ENCODE measurements around the gene ANKRD33.

ANKRD33 gene

DNA sequence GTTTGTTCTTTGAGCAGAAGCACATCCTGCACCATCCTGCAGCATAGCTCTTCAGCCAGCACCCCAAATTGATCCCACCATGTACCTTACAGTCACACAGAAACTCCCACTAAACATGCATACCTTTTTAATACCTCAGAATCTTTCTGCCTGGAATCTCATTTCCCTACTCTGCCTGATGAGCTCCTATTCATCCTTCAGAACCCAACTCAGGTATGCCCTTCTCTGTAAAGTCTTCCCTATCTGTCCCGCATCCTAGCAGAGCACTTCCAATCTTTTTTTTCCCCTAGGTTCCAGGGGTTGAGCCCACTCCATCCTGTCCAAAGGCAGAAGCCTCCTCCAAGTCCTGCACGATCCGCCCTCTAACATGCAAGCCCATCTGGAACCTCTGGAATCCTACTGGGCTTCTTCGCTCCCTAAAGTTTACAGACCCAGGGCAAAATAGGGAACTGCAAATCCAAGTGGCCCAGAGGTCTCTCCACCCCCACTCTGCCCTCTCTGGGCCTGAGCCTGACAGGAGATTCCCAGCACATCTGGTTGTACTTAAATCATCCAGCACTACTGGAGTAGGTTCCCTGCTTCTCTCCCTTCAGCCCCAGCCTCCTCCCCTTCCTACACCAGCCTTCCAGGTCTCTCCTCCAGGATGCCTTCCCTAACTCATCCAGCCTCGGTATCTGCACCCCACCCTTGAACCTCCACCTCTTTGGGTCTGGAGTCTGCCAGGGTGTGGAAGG lies 35.3 kb upstream of the ANKRD33 start:
- DNase-seq, result no peak
- intact Hi-C loops (cut with DNase I), result no loop called here

DNA sequence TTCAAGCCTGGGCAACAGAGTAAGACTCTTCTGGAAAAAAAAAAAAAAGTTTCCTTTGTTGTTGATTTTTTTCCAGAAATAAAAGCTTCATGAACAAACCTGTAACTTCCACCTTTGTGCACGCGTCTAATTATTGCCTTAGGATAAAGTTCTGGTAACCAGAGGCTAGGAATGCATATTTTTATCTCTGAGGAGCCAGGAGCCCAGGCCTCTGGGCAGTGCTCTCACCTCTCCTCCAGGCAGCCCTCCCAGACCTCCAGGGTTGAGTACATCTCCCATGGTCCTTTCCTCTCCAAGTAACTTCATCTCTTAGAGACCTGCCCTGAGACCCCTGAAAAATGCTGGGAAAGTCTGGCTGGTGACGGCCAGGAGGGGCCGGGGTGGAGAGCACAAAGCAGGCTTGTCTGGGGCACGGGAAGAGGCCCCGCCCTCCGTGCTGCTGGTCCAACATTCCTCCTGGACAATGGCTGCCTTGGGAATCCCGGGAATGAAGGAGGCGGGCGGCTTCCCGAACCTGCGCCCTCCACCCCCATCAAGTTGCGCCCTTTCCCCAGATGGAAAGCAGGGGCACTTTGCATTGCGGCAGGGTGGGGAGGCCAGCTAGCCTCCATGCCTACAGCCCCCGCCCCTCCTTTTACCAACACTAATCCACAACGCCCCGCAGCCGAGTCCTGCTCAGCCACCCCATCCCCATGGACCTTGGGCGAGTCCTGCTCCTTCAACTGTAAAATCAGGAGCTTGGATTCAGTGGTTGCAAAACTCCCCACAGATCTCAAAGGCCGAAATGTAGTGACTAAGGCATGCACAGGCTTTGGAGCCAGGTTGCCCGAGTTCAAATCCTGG lies 32.1 kb upstream of the ANKRD33 start:
- intact Hi-C loops (cut with DNase I), result no loop called here
- no peak for DNase-seq

DNA sequence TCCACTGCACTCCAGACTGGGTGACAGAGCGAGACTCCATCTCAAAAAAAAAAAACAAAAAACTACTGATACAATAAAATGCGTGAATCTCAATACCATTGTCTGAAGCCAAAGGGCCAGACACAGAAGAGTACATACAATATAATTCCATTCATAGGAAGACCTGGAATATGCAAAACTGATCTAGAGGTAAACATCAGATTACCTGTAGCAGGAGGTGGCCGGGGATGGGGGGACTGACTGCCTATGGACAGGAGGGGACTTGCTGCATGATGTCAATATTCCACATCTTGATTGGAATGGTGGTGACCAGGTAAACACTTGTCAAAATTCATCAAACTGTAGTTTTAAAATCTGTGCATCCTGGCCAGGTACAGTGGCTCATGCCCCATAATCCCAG lies 26.9 kb upstream of the ANKRD33 start:
- intact Hi-C loops (cut with DNase I), result no loop called here
- DNase-seq, result no peak

DNA sequence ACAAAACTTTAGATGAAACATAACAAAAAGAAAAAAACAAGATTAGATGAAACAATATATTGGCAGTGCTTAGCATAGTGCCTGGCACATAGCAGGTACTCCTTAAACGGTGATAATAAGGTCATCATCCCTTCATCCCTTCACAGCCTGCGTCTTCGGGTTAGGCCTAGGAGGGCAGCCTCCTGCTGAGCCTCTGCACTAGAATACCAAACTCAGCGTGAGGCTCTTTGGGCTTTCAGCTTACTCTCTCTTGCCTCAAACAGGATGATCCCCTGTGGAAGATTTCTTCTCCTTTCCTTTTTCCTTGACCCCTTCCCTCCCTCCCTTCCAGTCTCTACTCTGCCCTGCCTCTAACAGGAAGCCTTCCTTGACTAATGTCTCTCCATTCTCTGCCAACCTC lies 25.0 kb upstream of the ANKRD33 start:
- intact Hi-C loops (cut with DNase I), result no loop called here
- DNase-seq, result no peak

DNA sequence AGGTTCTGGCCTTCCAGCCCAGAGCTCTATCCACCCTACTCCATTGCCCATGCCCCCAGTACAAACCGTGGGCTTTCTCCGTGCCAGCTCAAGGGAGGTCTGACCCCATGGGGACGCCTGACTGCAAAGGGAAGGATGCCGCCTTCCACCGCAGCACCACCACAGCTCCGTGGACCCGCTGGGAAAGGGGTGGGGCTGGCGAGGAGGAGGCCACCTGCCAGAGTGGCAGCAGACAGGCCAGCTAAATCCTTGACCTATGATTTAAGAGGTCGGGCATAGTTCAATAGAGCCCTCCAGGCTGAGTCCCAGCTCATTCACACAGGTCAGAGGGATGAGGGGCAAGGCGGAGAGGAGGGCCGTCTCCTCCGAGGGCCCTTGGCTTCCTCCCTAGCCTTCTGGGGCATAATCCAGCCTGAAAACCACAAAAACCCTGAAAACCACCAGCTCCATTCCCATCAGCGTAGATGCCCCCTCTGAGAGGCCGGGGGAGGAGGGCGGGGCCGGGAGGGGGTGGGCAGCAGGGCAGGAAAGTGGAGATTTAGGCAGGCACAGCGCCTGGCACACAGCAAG lies 24.5 kb upstream of the ANKRD33 start:
- peak in 1 of 42 donors; percentile 48 for DNase-seq
- intact Hi-C loops (cut with DNase I), result no loop called here

DNA sequence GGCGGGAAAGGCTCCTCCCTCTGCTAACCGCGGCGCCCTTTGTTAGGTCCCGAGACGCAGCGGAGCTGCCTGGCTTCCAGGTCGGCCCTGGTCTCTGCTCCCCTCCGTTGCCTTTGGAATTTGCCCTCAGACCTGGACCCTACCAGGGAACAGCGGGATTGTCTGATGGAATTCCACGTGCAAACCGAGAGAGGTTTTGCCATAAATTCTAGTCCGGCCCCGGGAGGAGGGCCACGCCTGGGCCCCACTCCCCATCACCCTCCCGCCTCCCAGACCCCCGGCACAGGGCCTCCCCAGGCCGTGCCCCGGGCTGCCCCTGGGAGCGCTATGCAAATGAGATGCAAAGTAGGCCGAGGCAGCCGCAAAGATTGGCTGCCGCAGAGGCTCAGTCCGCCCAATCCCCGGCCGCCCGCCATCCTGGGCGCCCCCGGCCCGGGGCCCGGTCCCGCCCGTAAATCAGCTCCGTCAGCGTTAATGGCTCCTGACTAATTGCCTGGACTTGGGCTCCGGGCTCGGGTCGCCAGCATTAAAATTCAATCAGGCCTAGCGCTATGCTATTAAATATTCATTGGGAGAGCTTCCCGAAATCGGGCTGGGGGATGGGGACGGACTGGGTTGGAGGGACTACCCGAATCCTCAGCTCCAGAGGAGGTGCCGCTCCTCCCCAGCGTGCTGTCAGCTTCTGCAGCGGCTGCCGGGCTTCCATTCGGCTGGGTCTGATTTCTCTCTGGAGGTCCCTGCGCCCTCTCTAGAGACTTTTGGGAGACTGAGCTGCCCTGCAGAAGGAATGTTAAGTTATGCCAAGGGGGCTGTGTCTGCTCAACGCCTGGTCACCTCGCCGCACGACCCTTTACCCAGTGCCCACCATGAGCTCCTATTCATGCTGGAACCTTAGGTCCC lies 23.7 kb upstream of the ANKRD33 start:
- intact Hi-C loops (cut with DNase I), result no loop called here
- DNase-seq, result peak; percentile 11 to 85 (median 66)

DNA sequence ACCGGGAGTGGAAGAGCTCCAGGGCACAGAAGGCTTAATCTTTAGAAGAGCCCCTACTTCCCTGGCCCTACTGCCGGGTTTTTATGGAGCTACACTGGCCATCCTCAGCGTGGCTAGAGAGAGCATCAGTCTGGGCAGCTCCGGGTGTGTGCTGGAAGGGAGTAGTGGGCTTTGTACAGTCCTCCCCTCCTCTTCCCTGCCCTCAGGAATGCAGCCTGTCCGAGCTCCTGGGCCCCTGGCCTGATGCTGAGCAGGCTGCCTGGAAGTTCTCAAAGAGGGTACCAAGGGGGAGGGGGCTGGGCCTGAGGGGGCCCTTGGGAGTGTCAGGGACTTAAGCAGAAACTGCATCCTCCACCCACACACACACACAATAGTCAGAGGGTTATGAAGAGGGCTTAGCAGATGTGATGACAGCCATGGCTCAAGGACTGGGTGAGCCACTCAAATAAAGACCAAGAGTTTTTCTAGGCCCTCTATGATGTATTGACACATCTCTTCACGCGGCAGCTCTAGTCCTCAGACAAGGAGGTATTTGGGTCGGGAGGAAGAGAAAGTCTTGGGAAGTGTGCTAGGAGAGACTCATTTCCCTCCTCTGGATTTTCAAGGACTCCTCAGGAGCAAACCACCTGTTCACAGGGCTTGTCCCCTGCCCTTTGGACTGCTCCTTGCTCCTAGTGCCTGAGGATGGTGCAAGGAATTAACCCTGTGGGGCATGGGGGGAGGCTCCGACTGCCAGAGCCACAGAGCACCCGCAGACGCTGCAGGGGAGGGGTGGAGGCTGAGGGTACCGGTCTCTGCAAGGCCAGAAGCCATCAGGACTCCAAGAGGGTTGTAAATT lies 22.9 kb upstream of the ANKRD33 start:
- intact Hi-C loops (cut with DNase I), result no loop called here
- no peak for DNase-seq

DNA sequence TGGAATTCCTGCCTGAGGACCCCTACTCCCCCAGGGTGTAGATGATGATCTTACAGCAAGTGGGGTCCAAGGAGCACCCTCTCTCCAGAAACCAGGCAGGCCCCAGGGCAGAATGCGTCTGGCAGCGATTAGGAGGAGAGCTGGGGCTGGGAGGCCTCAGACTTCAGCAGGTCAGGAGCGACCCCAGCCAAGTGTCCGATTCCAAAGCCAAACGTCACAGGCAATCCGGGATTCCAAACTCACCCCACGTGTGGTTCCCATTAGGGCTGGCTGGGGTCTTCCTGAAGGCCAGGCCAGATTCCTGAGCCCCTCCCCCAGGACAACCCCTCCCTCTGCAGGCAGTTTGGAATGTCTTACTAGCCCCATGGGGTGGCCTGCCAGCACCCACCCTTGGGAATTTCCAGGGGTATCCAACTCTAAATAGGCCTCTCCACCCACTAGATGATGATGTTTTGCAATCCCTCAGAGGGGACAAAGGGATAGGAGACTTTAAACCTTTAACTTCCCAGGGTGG lies 22.1 kb upstream of the ANKRD33 start:
- intact Hi-C loops (cut with DNase I), result no loop called here
- DNase-seq, result no peak

DNA sequence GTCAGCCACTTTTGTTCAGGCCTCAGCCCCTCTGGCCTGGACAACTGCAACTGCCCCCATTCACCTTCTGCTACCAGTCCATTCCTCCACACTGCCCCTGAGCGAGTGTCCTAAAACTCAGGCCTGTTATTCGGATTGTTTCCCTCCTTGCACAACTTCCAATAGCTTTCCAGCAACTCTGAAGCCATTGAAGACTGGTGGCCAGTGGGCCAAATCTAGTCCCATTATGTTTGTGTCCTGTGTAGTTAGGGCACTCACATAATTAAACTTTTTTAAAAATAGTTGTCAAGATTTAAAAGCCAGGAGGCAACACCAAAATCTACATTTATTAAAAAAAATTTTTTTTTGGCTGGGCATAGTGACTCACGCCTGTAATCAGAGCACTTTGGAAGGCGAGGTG lies 21.6 kb upstream of the ANKRD33 start:
- DNase-seq, result no peak
- intact Hi-C loops (cut with DNase I), result no loop called here

DNA sequence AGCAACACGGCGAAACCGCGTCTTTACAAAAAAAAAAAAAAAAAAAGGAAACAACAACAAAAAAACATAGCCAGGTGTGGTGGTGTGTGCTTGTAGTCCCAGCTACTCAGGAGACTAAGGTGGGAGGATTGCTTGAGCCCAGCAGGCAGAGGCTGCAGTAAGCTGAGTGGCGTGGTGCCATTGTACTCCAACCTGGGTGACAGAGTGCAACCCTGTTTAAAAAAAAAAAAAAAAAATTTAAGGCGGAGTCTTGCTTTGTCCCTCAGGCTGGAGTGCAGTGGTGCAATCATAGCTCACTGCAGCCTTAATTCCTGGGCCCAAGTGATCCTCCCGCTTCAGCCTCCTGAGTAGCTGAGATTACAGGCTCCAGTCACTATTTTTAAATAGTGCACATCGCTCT lies 21.1 kb upstream of the ANKRD33 start:
- DNase-seq, result no peak
- intact Hi-C loops (cut with DNase I), result no loop called here

DNA sequence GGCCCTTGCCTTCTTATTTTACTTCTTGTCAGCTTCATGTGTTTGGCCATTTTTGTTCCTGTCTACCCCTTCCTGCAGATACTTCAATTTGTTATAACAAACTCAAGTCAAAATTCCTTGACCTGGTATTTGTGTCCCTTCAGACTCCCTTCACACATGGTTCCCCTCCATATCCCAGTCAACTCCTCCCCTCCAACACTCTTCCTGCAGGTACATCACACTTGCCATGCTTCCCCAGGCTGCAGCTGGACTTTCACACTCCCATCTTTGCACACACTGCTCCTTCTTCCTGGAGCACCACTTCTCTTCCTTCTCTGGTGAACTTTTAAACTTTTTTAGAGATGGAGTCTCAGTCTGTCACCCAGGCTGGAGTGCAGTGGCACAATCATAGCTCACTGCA lies 20.5 kb upstream of the ANKRD33 start:
- intact Hi-C loops (cut with DNase I), result no loop called here
- no peak for DNase-seq

DNA sequence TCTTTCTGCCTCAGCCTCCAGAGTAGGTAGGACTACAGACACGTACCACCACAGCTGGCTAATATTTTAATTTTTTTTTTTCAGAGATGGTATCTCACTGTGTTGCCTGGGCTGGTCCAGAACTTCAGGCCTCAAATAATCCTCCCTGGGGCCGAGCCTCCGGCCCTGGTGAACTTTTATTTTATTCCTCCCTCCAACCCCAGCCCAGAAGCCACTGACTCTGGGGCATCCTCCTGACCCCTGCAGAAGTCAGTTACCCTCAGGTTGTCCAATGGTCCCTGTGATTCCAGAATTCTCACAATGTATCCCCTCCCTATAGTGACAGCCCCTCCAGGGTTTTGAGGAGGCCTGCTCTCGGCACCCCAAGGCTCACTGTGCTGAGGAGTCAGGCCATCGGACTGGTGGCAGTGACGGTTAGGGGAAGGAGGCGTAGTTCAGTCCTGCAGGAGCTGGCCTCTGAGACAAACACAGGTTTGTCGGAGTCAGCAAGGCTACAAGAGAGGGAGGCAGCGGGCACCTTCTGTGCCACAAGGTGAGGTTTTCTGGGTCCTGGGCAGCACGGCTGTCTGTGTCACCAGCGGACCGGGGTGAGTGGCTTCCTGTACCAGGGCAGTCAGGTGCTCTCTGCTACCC lies 20.0 kb upstream of the ANKRD33 start:
- intact Hi-C loops (cut with DNase I), result no loop called here
- DNase-seq, result no peak

DNA sequence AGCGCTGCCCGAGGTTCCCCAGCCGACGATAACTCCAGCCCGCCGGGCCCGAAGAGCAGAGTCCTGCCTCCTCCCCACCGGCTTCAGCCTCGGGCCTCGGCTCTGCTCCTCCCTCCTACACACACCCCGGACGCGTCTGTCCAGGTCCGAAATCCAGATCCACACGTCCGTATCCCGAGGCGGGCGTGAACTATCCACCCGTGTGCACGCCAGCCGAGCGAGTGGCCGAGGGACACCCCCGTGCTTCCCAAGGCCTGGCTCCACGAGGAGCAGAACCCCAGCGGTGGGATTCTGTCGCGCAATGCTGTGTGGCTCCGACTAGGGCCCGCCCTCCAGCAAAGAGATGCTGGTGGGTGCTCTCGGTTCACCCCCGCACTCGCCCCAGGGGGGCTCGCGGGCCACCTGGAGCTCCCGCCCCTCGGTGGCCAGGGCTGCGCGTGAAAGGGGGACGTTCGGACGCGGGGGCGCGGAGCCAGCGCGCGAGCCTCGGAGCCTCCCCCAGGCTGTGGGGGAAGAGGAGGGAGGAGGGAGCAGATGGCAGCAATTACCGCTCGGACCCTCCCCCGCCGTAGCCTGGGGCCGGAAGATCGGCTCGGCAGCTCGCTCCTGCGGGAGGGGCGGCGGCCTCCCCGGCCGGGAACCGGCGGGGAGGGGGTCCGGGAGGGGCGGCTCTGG lies 18.9 kb upstream of the ANKRD33 start:
- DNase-seq, result no peak

DNA sequence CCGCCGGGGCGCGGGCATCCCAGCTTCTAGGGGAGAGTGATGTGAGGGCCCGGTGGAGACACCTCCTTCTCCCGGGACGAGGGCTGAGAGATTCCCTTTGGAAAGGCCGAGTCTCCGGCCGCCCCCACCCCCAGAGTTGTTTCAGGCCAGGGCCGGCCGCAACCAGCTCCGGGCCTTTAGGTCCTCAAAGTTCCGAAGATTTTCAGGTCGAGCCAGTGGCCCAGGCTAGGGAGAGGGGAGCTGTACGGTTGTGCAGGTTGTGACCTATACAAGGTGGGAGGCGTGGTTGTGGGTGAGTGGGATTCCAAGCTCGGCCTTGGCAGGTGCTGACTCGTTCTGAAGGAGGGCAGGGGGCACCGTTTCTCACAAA lies 18.4 kb upstream of the ANKRD33 start:
- no peak for DNase-seq
- intact Hi-C loops (cut with DNase I), result no loop called here

More for the DNA sequence above, 18.9 kb upstream of the ANKRD33 start:
- intact Hi-C loops (cut with DNase I), result no loop called here

DNA sequence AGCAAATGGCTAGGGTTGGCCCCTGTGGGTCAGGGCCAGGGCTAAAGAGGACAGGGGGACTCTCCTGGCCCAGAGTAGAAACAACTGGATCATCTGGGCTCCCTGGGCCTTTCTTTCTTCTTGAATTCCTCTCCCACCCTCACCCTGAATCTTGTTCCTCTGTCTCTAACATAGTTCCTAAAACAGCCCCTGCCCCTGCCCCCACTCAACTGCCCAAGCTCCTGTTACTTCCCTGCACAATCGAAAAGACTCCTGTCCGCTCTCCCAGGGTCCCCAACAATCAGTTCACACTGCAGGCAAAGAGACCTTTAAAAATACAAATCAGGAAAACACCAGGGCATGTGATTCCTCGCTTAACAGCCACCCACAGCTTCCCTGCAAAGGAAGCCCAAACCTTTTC lies 18.0 kb upstream of the ANKRD33 start:
- DNase-seq, result no peak
- intact Hi-C loops (cut with DNase I), result no loop called here

DNA sequence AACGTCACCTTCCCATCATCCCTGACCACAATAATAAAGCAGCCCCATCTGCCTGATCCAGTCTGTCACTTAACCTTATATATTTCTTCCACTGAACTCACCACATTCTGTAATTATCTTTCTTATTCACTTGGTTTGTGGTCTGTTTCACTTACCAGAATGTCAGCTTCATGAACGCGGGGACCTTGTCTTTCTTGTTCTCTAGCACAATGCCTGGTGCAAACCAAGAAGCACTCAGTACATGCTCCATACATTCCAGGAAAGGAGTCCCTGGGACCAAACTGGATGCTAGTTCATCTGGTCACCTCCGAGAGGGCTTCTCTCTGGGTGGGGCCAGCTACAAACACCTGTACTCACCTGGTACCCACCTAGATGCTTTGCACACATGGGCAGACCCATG lies 17.4 kb upstream of the ANKRD33 start:
- intact Hi-C loops (cut with DNase I), result no loop called here
- no peak for DNase-seq

DNA sequence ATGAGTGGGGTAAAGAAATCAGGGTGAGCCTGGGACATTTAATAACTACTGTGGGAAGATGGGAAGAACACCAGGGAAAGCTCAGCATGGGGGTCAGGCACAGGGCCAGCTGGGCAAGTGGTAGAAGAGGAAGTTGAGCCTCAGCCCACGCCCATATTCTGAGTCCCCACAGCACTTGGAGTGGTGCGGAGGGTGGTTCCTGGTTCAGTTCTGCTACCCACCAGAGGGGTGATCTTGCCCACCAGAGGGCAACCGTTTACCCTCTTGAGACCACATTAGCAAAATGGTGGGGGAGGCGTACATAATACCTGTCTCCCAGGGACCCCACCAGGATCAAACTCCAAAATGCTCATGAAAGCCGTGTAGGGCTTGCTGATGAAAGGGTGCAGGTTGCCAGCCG lies 16.8 kb upstream of the ANKRD33 start:
- peak in 10 of 42 donors; percentile 17 to 54 (median 32) for DNase-seq
- intact Hi-C loops (cut with DNase I), result no loop called here

Data from head of caudate nucleus (tissue), 42 donors.